Smooth muscle cell (in vitro differentiated cells): Measurements from ENCODE around the gene TEX22. TPM values are rescaled to one million over a fixed set of nuclear protein-coding genes. Genes with fewer than 3 reads are reported as not detected.

ENCODE experiments used
- DNase-seq: peaks from one replicate; lab custom pipeline; 2025; ENCODE audit not compliant: unreplicated experiment; lab: John Stamatoyannopoulos, UW
- H2AFZ ChIP-seq: fragments of 200-600 bp; sonication (generic); 2 replicates; pipeline ENCODE4 v1.6.0; 2016; ENCODE audit warnings: antibody characterized with exemption, low read depth, mild to moderate bottlenecking
- H3F3A ChIP-seq: fragments of 200-600 bp; sonication (generic); 2 replicates; pipeline ENCODE4 v1.6.0; 2017; ENCODE audit warnings: antibody characterized with exemption, low read depth
- H3K27ac ChIP-seq: fragments of 200-600 bp; sonication (generic); 2 replicates; pipeline ENCODE4 v1.5.1; 2016; ENCODE audit warnings: low read depth, mild to moderate bottlenecking
- H3K27me3 ChIP-seq: fragments of 200-600 bp; sonication (generic); 2 replicates; pipeline ENCODE4 v1.6.1; 2016; ENCODE audit warnings: low read depth, mild to moderate bottlenecking
- H3K36me3 ChIP-seq: fragments of 200-600 bp; sonication (generic); 2 replicates; pipeline ENCODE4 v1.5.1; 2016; ENCODE audit warnings: low read depth
- H3K4me1 ChIP-seq: fragments of 200-600 bp; sonication (generic); 2 replicates; pipeline ENCODE4 v1.5.1; 2016; ENCODE audit warnings: low read depth
- H3K4me2 ChIP-seq: fragments of 200-600 bp; sonication (generic); 2 replicates; pipeline ENCODE4 v1.6.0; 2016; ENCODE audit warnings: mild to moderate bottlenecking
- H3K4me3 ChIP-seq: fragments of 200-600 bp; sonication (generic); 2 replicates; pipeline ENCODE4 v1.5.1; 2016; ENCODE audit warnings: mild to moderate bottlenecking
- H3K79me2 ChIP-seq: fragments of 200-600 bp; sonication (generic); 2 replicates; pipeline ENCODE4 v1.6.0; 2016; ENCODE audit warnings: low read depth, mild to moderate bottlenecking
- H3K9ac ChIP-seq: fragments of 200-600 bp; sonication (generic); 2 replicates; pipeline ENCODE4 v1.6.0; 2016; ENCODE audit warnings: low read depth
- H3K9me3 ChIP-seq: fragments of 200-600 bp; sonication (generic); replicated peaks from 2 replicates; pipeline ENCODE4 v1.5.1; 2016; ENCODE audit warnings: low read depth
- H4K20me1 ChIP-seq: fragments of 200-600 bp; sonication (generic); 2 replicates; pipeline ENCODE4 v1.6.0; 2016; ENCODE audit warnings: low read depth
- CTCF ChIP-seq: fragments of 200-600 bp; sonication (generic); IDR thresholded peaks from 2 replicates; pipeline ENCODE4 v1.5.1; 2017; ENCODE audit warnings: borderline replicate concordance, mild to moderate bottlenecking, antibody characterized with exemption; ENCODE audit not compliant: insufficient read depth, poor library complexity, severe bottlenecking
- WGBS: methylation state at CpG from one replicate; pipeline ENCODE4 v1.1.7; 2016; ENCODE audit warnings: low lambda C conversion rate; 5-methylcytosine and 5-hydroxymethylcytosine counted together
- polyA plus RNA-seq: library from polyadenylated mRNA; unstranded; fragments of >200 nt; fragmentation: Nextera tagmentation; extraction: Ambion mirVana; gene quantifications from 2 replicates; pipeline ENCODE4 v1.2.1, GENCODE V29; 2016
- total RNA-seq: library from RNA; depleted of rRNA; stranded (reverse); fragments of >200 nt; gene quantifications from 2 replicates; pipeline ENCODE4 v1.2.3, GENCODE V29; 2014

TEX22 gene
- total and polyA plus RNA-seq, 2 experiments from 2014 or later = 0.09 to 0.93 TPM

- Histone ChIP-seq H3F3A (no peaks in the 10 kb centered on the region), H3K27me3 (no peaks in the 10 kb centered on the region), H3K4me3 (no peak overlapping the region), H3K27ac (no peak overlapping the region), H3K4me2 (no peak overlapping the region), H2AFZ (no peak overlapping the region), H3K9ac (no peak overlapping the region), H3K4me1 (peaks cover 6% of the 10 kb centered on the region), H3K79me2 (peaks cover 85% of the 10 kb centered on the region), H3K9me3 (no peaks in the 10 kb centered on the region), H4K20me1 (peaks cover 76% of the 10 kb centered on the region), H3K36me3 (no peaks in the 10 kb centered on the region)
- DNase-seq = no peak
- no peak for TF ChIP-seq CTCF
- WGBS = 98% methylated on average over 12 of the region's 12 CpGs
Observed at GRCh38 chr14:105424861-105425260, 26.5 kb downstream of the TEX22 start.

- no peak overlapping the region for H3K9ac ChIP-seq
- H3K4me3 ChIP-seq = no peak overlapping the region
- no peak overlapping the region for H3K4me2 ChIP-seq
- no peak overlapping the region for H2AFZ ChIP-seq
- H3K4me1 ChIP-seq = peaks cover 4% of the 10 kb centered on the region
- H3K36me3 ChIP-seq = no peaks in the 10 kb centered on the region
- DNase-seq = no peak
- H3K27me3 ChIP-seq = no peaks in the 10 kb centered on the region
- no peaks in the 10 kb centered on the region for H3F3A ChIP-seq
- no peak overlapping the region for H3K27ac ChIP-seq
- no peaks in the 10 kb centered on the region for H3K9me3 ChIP-seq
- TF ChIP-seq CTCF = no peak
- H4K20me1 ChIP-seq = peaks cover 83% of the 10 kb centered on the region
- WGBS = 98% methylated on average over 15 of the region's 23 CpGs
- H3K79me2 ChIP-seq = peaks cover 88% of the 10 kb centered on the region
Observed at GRCh38 chr14:105425823-105426247, 27.5 kb downstream of the TEX22 start.

GRCh38 chr14:105426416-105427130 is 28.2 kb downstream of the TEX22 start:
- no peak overlapping the region for H3K9ac ChIP-seq
- TF ChIP-seq CTCF = no peak
- H4K20me1 ChIP-seq = peaks cover 83% of the 10 kb centered on the region

GRCh38 chr14:105427412-105427811 is 29.1 kb downstream of the TEX22 start:
- H3K9ac ChIP-seq = no peak overlapping the region
- no peaks in the 10 kb centered on the region for H3K36me3 ChIP-seq
- no peak overlapping the region for H3K4me3 ChIP-seq
- no peak overlapping the region for H3K27ac ChIP-seq
- WGBS = 96% methylated on average over 10 of the region's 10 CpGs
- TF ChIP-seq CTCF = no peak
- DNase-seq = no peak
- no peak overlapping the region for H2AFZ ChIP-seq
- peaks cover 88% of the 10 kb centered on the region for H3K79me2 ChIP-seq
- H3K9me3 ChIP-seq = no peaks in the 10 kb centered on the region
- no peaks in the 10 kb centered on the region for H3K27me3 ChIP-seq
- H4K20me1 ChIP-seq = peaks cover 82% of the 10 kb centered on the region
- no peaks in the 10 kb centered on the region for H3K4me1 ChIP-seq
- H3F3A ChIP-seq = no peaks in the 10 kb centered on the region
- no peak overlapping the region for H3K4me2 ChIP-seq

More at GRCh38 chr14:105426416-105427130, 28.2 kb downstream of the TEX22 start:
- Histone ChIP-seq H3K79me2 (peaks cover 88% of the 10 kb centered on the region), H3K27ac (no peak overlapping the region), H2AFZ (no peak overlapping the region), H3K4me2 (no peak overlapping the region), H3F3A (no peaks in the 10 kb centered on the region), H3K27me3 (no peaks in the 10 kb centered on the region), H3K9me3 (no peaks in the 10 kb centered on the region), H3K36me3 (no peaks in the 10 kb centered on the region), H3K4me1 (no peaks in the 10 kb centered on the region), H3K4me3 (no peak overlapping the region)
- no peak for DNase-seq
- WGBS = 95% methylated on average over 21 of the region's 21 CpGs
